ENCODE measurements around the gene LYPLA2. TPM values are rescaled to one million over a fixed set of nuclear protein-coding genes. Genes with fewer than 3 reads are reported as not detected.
A peak's percentile ranks its signal among the peaks of the same experiment; 100 is the strongest.

LYPLA2 gene
- total and polyA plus RNA-seq, 4 donors, result 26.3 to 71.1 (median 43.2) TPM

DNA sequence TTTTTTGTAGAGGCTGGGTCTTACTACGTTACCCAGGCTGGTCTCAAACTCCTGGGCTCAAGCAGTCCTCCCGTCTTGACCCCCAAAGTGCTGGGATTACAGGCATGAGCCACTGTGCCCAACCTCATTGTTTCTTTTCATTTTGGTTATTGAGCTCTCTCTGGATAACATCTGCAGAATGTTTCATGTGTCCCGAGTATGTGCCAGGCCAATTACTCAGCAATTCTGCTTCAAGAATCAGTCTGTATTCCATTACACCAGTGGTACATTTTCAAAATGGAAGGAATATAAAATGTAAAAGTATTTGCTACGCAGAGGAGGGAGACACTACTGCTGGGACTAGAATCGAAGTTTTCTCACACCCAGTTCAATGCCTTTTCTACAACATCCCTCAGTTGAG, 49.3 kb upstream of the LYPLA2 start:
- 93% methylated on average over 5 of the region's 5 CpGs for WGBS
- Histone ChIP-seq H3K4me3 (ENCODE audit: low read depth in 1 of 3, low read length in 3 of 3) (no peak overlapping the region), H3K36me3 (ENCODE audit: control insufficient read depth in 4 of 4, insufficient read depth in 3 of 4, low read depth in 1 of 4, low read length in 3 of 4) (peaks cover 0 to 2% (median under 1%) of the 10 kb centered on the region in 4 donors), H3K9me3 (ENCODE audit: control insufficient read depth in 4 of 4, low read length in 3 of 4) (no peaks in the 10 kb centered on the region), H3K27ac (ENCODE audit: low read depth in 1 of 2, low read length in 2 of 2) (no peak overlapping the region), H3K9ac (ENCODE audit: low read depth in 1 of 2, low read length in 2 of 2) (no peak overlapping the region), H3K27me3 (ENCODE audit: control insufficient read depth in 4 of 4, insufficient read depth in 4 of 4, low read length in 3 of 4) (no peaks in the 10 kb centered on the region), H3K4me1 (ENCODE audit: control insufficient read depth in 4 of 4, insufficient read depth in 4 of 4, low read length in 3 of 4) (peaks cover 3 to 32% (median 19%) of the 10 kb centered on the region in 4 donors)
- TF ChIP-seq NR2F2 (IDR thresholded peaks at IDR 0.05) (no peak), YY1 (IDR thresholded peaks at IDR 0.05) (no peak), JUND (IDR thresholded peaks at IDR 0.05) (no peak), HNF4G (IDR thresholded peaks at IDR 0.05) (no peak), SP1 (IDR thresholded peaks at IDR 0.05) (no peak), FOXA2 (IDR thresholded peaks at IDR 0.05) (no peak), FOXA1 (IDR thresholded peaks at IDR 0.05) (no peak)
- TF ChIP-seq, protein P1, sequence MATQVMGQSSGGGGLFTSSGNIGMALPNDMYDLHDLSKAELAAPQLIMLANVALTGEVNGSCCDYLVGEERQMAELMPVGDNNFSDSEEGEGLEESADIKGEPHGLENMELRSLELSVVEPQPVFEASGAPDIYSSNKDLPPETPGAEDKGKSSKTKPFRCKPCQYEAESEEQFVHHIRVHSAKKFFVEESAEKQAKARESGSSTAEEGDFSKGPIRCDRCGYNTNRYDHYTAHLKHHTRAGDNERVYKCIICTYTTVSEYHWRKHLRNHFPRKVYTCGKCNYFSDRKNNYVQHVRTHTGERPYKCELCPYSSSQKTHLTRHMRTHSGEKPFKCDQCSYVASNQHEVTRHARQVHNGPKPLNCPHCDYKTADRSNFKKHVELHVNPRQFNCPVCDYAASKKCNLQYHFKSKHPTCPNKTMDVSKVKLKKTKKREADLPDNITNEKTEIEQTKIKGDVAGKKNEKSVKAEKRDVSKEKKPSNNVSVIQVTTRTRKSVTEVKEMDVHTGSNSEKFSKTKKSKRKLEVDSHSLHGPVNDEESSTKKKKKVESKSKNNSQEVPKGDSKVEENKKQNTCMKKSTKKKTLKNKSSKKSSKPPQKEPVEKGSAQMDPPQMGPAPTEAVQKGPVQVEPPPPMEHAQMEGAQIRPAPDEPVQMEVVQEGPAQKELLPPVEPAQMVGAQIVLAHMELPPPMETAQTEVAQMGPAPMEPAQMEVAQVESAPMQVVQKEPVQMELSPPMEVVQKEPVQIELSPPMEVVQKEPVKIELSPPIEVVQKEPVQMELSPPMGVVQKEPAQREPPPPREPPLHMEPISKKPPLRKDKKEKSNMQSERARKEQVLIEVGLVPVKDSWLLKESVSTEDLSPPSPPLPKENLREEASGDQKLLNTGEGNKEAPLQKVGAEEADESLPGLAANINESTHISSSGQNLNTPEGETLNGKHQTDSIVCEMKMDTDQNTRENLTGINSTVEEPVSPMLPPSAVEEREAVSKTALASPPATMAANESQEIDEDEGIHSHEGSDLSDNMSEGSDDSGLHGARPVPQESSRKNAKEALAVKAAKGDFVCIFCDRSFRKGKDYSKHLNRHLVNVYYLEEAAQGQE (IDR thresholded peaks at IDR 0.05), result no peak
- TF ChIP-seq, protein P2, sequence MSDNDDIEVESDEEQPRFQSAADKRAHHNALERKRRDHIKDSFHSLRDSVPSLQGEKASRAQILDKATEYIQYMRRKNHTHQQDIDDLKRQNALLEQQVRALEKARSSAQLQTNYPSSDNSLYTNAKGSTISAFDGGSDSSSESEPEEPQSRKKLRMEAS (IDR thresholded peaks at IDR 0.05), result no peak
- no peak for DNase-seq (ENCODE audit: low spot score)

DNA sequence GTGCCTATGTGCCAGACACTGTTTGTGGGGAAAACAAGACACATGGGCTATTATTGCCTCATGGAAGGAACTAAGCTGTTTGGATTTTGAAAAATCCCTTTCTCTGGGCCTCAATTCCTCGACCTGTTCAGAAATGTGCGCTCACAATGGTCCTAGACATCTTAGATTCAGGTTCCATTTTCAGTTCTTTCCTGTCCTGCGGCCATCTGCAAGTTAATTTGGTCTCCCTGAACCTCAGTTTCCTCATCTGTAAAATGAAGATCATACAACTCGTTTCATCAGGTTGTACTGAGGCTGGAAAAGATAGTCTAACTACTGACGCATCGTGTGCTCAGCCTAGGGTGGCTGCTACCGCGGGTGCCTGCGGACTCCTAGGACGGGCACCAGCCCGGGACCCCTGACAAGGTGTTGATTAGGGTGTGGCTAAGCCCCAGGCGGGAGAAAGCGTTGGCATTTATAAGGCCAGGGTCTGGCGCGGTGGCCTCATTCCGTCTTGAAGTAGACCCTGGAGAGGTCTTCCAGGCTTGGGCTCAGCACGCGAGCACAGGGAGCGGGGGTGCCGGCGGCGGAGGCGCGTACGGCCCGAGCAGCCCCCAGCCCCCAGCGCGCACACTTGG, 48.2 kb upstream of the LYPLA2 start:
- peak; percentile 51 for DNase-seq (ENCODE audit: low spot score)

More for the DNA sequence above, 48.2 kb upstream of the LYPLA2 start:
- peak overlapping the region; percentile 70 to 98 (median 89) for H3K4me3 ChIP-seq (ENCODE audit: low read depth in 1 of 3, low read length in 3 of 3)
- TF ChIP-seq, protein P3, sequence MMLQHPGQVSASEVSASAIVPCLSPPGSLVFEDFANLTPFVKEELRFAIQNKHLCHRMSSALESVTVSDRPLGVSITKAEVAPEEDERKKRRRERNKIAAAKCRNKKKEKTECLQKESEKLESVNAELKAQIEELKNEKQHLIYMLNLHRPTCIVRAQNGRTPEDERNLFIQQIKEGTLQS (IDR thresholded peaks at IDR 0.05), result no peak
- no peak for TF ChIP-seq FOXA1 (IDR thresholded peaks at IDR 0.05)
- no peak for TF ChIP-seq SP1 (IDR thresholded peaks at IDR 0.05)
- no peak for TF ChIP-seq HNF4G (IDR thresholded peaks at IDR 0.05)
- no peak for TF ChIP-seq EGR1 (IDR thresholded peaks at IDR 0.05; ENCODE audit: low read depth in 2 of 2)
- no peak for TF ChIP-seq TAF1 (conservative IDR thresholded peaks at IDR 0.05)
- TF ChIP-seq, protein P1 (IDR thresholded peaks at IDR 0.05), result no peak
- no peak for TF ChIP-seq RXRA (IDR thresholded peaks at IDR 0.05)
- TF ChIP-seq YY1 (IDR thresholded peaks at IDR 0.05), result no peak
- TF ChIP-seq NR2F2 (IDR thresholded peaks at IDR 0.05), result no peak
- TF ChIP-seq, protein P2 (IDR thresholded peaks at IDR 0.05), result no peak
- peaks cover 3 to 43% (median 26%) of the 10 kb centered on the region in 4 donors for H3K4me1 ChIP-seq (ENCODE audit: control insufficient read depth in 4 of 4, insufficient read depth in 4 of 4, low read length in 3 of 4)
- 10% methylated on average over 28 of the region's 28 CpGs for WGBS
- H3K9ac ChIP-seq (ENCODE audit: low read depth in 1 of 2, low read length in 2 of 2), result peak overlapping the region; percentile 56 to 58
- peaks cover 0 to 5% (median 2%) of the 10 kb centered on the region in 4 donors for H3K36me3 ChIP-seq (ENCODE audit: control insufficient read depth in 4 of 4, insufficient read depth in 3 of 4, low read depth in 1 of 4, low read length in 3 of 4)
- no peaks in the 10 kb centered on the region for H3K9me3 ChIP-seq (ENCODE audit: control insufficient read depth in 4 of 4, low read length in 3 of 4)
- peak overlapping the region; percentile 82 to 95 for H3K27ac ChIP-seq (ENCODE audit: low read depth in 1 of 2, low read length in 2 of 2)
- H3K27me3 ChIP-seq (ENCODE audit: control insufficient read depth in 4 of 4, insufficient read depth in 4 of 4, low read length in 3 of 4), result no peaks in the 10 kb centered on the region

All from liver (tissue), 9 donors.